Glutamatergic neuron (in vitro differentiated cells): ENCODE measurements around the gene TFDP1. TPM values are rescaled to one million over a fixed set of nuclear protein-coding genes. Genes with fewer than 3 reads are reported as not detected.
A peak's percentile ranks its signal among the peaks of the same experiment; 100 is the strongest.

Source experiments
- DNase-seq: peaks from one replicate; pipeline ENCODE4 v3.0.0; 2022
- H3K27ac Mint-ChIP-seq: one replicate; pipeline ENCODE4 v1.8.0; 2020; ENCODE audit warnings: mild to moderate bottlenecking, mixed read lengths, inconsistent platforms; ENCODE audit not compliant: unreplicated experiment
- H3K27me3 Mint-ChIP-seq: one replicate; pipeline ENCODE4 v1.8.0; 2020; ENCODE audit warnings: mild to moderate bottlenecking, moderate library complexity, mixed read lengths, inconsistent platforms; ENCODE audit not compliant: unreplicated experiment
- H3K36me3 Mint-ChIP-seq: one replicate; pipeline ENCODE4 v1.8.0; 2020; ENCODE audit warnings: mild to moderate bottlenecking, mixed read lengths, inconsistent platforms; ENCODE audit not compliant: unreplicated experiment
- H3K4me1 Mint-ChIP-seq: one replicate; pipeline ENCODE4 v1.8.0; 2020; ENCODE audit warnings: mild to moderate bottlenecking, low read depth, mixed read lengths, inconsistent platforms; ENCODE audit not compliant: unreplicated experiment
- H3K4me3 Mint-ChIP-seq: one replicate; pipeline ENCODE4 v1.8.0; 2020; ENCODE audit warnings: mild to moderate bottlenecking, mixed read lengths, inconsistent platforms; ENCODE audit not compliant: unreplicated experiment
- H3K9me3 Mint-ChIP-seq: one replicate; pipeline ENCODE4 v1.8.0; 2020; ENCODE audit warnings: mild to moderate bottlenecking, moderate library complexity, mixed read lengths, inconsistent platforms; ENCODE audit not compliant: unreplicated experiment
- total RNA-seq: library from RNA; stranded (reverse); fragmentation: NEBNext Ultra II Directional; extraction: Animal tissue kit (Norgen Biotek cat#: 25700); gene quantifications from one replicate; pipeline ENCODE4 v1.2.1, GENCODE V29; 2021; ENCODE audit not compliant: unreplicated experiment
- TF ChIP-seq, protein P1 (sequence below): fragments of 200-600 bp; sonication (generic); IDR thresholded peaks from one replicate; pipeline ENCODE4 v1.5.0; 2021; ENCODE audit not compliant: partially characterized antibody, unreplicated experiment

The TFDP1 gene
- total RNA-seq, 1 donor from 2014 or later, result 62.0 TPM

DNA sequence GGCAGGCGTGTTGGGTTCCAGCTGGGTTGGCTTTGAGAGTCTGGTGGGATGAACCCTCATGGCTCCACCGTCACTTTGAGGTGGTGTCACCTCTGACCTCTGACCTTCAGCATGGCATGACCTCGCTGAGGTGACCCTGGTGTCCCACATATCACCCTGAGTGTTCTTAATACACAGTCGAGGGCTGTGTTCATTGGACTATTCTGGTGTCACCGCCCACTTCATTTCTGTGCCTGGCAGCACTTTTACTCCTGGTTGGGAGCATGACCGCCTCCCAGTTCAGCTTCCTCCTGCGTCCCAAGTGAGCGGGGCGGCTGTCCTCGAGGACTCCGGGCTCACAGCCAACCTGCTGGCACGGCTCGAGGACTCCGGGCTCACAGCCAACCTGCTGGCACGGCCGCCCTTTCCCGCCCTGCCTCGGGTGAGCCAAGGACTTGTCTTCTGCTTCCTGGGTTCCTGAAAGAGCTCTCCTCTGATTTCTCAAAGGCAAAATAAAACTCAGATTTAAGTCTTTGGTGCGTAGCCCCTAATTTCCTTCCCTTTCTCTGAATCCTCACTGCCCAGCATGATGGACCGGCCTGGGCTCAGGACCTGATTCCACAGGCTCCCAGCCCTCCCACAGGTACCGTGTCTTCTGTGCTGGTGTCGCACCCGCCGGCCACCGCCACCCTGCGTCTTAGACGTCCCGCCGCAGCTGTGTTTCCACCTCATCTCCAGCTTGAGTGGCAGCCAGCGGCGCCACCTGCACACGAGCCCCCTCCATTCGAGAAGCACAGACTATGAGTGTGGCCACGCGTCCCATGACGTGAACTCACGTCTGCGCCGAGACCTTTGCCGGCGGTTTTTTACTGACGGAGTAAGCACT is 63.0 kb downstream of the TFDP1 start:
- peak; percentile 8 for DNase-seq
- Mint-ChIP-seq H3K4me3 (no peak overlapping the region), H3K36me3 (peaks cover 14% of the 10 kb centered on the region), H3K27me3 (peaks cover 2% of the 10 kb centered on the region), H3K9me3 (peaks cover 8% of the 10 kb centered on the region), H3K4me1 (no peaks in the 10 kb centered on the region), H3K27ac (no peak overlapping the region)
- TF ChIP-seq, protein P1, sequence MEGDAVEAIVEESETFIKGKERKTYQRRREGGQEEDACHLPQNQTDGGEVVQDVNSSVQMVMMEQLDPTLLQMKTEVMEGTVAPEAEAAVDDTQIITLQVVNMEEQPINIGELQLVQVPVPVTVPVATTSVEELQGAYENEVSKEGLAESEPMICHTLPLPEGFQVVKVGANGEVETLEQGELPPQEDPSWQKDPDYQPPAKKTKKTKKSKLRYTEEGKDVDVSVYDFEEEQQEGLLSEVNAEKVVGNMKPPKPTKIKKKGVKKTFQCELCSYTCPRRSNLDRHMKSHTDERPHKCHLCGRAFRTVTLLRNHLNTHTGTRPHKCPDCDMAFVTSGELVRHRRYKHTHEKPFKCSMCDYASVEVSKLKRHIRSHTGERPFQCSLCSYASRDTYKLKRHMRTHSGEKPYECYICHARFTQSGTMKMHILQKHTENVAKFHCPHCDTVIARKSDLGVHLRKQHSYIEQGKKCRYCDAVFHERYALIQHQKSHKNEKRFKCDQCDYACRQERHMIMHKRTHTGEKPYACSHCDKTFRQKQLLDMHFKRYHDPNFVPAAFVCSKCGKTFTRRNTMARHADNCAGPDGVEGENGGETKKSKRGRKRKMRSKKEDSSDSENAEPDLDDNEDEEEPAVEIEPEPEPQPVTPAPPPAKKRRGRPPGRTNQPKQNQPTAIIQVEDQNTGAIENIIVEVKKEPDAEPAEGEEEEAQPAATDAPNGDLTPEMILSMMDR, result no peak

DNA sequence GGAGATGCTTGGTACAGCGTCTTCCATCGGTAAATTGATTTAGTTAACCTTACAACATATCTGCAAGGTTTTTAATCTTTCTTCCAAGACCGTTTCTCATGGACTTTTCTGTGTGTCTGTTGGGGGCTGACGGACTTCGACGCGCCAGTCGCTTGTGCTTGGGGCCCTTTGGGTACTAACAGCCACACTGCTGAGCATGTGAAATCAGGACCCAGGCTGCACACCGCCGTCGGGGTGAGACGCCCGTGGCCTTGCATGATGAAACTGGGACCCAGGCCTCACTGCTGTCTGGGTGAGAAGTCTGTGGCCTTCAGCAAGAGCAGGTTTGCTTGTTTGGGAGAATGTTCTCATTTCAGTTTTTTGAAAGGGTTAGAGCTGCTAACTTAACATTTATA is 63.7 kb downstream of the TFDP1 start:
- no peak overlapping the region for H3K4me3 Mint-ChIP-seq
- no peaks in the 10 kb centered on the region for H3K4me1 Mint-ChIP-seq
- H3K9me3 Mint-ChIP-seq, result peaks cover 8% of the 10 kb centered on the region
- peak; percentile 10 for DNase-seq
- TF ChIP-seq, protein P1, result no peak
- no peak overlapping the region for H3K27ac Mint-ChIP-seq
- H3K27me3 Mint-ChIP-seq, result peaks cover 2% of the 10 kb centered on the region
- peaks cover 11% of the 10 kb centered on the region for H3K36me3 Mint-ChIP-seq

DNA sequence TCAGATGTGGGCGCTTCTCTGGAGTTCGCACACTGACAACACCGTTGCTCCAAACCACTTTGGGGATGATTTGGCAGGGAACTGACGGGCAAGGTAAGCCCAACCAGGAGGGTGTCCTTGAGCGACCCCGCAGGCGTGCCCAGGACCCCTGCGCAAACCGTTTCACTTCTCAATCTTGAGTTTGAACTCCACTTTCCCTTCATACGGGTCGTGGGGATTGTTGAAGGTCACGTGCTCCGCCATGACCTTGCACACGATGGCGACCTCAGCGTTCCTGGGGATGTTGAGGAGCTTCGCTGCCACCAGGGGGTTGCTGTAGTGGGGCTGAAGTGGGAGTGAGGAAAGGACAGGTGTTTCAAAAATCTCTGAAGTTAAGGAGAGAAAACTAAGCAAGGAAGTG is 64.7 kb downstream of the TFDP1 start:
- H3K36me3 Mint-ChIP-seq, result peaks cover 11% of the 10 kb centered on the region
- peaks cover 12% of the 10 kb centered on the region for H3K9me3 Mint-ChIP-seq
- no peak overlapping the region for H3K4me3 Mint-ChIP-seq
- peak; percentile 11 for DNase-seq
- TF ChIP-seq, protein P1, result no peak
- no peak overlapping the region for H3K27ac Mint-ChIP-seq
- H3K27me3 Mint-ChIP-seq, result peaks cover 2% of the 10 kb centered on the region
- H3K4me1 Mint-ChIP-seq, result no peaks in the 10 kb centered on the region

DNA sequence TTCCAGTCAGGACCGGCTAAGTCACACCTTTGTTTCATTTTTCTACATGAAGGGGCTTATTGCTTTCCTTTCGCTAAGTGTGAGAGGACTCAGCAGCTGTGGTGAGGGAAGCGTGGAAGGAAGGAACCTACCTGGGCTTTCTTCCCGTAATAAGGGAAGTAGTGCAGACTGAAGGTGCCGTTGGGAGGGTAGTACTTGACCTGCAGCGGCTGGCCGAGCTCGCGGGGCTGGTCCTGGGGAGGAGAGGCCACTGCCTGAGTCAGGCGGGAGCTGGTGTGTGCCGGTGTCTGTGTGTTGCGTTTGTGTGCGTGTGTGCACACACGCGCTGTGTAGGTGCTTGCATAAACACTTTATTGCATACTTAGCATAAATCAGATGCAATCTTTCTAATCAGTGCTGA is 65.7 kb downstream of the TFDP1 start:
- H3K4me3 Mint-ChIP-seq, result no peak overlapping the region
- H3K9me3 Mint-ChIP-seq, result peaks cover 10% of the 10 kb centered on the region
- peaks cover 11% of the 10 kb centered on the region for H3K36me3 Mint-ChIP-seq
- TF ChIP-seq, protein P1, result no peak
- H3K4me1 Mint-ChIP-seq, result no peaks in the 10 kb centered on the region
- H3K27me3 Mint-ChIP-seq, result peaks cover 2% of the 10 kb centered on the region
- DNase-seq, result no peak
- no peak overlapping the region for H3K27ac Mint-ChIP-seq

DNA sequence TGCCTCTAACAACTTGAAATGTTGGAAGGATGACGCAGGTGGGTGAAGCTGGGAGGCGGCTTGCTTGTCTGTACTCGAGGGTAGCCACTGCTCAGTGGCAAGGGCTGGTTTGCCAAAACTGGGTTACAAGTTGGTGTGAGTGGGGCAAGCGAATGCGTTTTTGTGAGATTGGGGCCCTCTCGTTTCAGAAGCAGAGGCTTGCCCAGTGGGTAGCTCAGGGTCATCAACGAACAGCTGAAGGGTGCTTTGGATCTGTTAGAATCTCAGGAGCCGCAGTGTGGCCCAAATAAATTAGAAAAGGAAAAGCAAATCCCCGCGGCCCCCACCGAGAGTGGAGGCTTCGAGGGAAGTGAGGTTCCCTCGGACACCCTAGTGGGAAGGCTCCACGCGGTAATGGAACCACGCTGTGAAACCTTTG is 66.2 kb downstream of the TFDP1 start:
- H3K4me1 Mint-ChIP-seq, result no peaks in the 10 kb centered on the region
- H3K9me3 Mint-ChIP-seq, result peaks cover 10% of the 10 kb centered on the region
- H3K4me3 Mint-ChIP-seq, result no peak overlapping the region
- no peak overlapping the region for H3K27ac Mint-ChIP-seq
- DNase-seq, result peak; percentile 3
- TF ChIP-seq, protein P1, result no peak
- H3K36me3 Mint-ChIP-seq, result peaks cover 11% of the 10 kb centered on the region
- peaks cover 2% of the 10 kb centered on the region for H3K27me3 Mint-ChIP-seq
